NB4 (cell line): ENCODE results near the gene TAOK1.

Source experiments
- CTCF ChIP-seq: IDR thresholded peaks from one replicate; pipeline ENCODE4 v1.5.1; 2012; ENCODE audit warnings: low read depth, low read length
- MAX ChIP-seq: IDR thresholded peaks from 2 replicates; pipeline ENCODE4 v1.6.1; 2011; ENCODE audit warnings: low read depth, low read length

- TF ChIP-seq CTCF (no peak), MAX (no peak)
These were observed 165.7 kb downstream of the TAOK1 start for GRCh38 chr17:29555840-29556239.
